HG03378 (cell line): Measurements from ENCODE around the gene AGAP3.

Source experiments
- ATAC-seq: cut with Tn5 transposase; IDR thresholded peaks from one replicate; pipeline ENCODE4 v1.9.1; 2021; ENCODE audit warnings: mild to moderate bottlenecking, moderate library complexity; ENCODE audit not compliant: unreplicated experiment

AGAP3 gene

DNA sequence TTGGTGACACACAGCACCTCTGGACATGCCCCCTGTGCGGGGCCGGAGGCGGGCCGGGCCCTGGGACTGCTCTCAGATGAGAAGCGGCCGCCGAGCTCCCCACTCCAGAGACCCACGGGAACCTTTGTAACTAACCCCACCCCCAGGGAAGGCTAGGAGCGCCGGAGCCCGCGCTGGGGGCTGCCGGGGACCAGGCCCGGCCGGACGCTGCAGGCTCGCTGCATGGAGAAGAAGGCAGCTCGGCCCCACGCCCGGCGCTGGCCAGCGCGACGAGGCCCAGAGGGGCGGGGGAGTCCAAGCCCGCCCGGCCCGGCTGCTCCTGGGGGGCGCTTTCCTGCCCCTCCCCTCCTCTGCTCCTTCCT lies 36.5 kb downstream of the AGAP3 start:
- no peak for ATAC-seq

DNA sequence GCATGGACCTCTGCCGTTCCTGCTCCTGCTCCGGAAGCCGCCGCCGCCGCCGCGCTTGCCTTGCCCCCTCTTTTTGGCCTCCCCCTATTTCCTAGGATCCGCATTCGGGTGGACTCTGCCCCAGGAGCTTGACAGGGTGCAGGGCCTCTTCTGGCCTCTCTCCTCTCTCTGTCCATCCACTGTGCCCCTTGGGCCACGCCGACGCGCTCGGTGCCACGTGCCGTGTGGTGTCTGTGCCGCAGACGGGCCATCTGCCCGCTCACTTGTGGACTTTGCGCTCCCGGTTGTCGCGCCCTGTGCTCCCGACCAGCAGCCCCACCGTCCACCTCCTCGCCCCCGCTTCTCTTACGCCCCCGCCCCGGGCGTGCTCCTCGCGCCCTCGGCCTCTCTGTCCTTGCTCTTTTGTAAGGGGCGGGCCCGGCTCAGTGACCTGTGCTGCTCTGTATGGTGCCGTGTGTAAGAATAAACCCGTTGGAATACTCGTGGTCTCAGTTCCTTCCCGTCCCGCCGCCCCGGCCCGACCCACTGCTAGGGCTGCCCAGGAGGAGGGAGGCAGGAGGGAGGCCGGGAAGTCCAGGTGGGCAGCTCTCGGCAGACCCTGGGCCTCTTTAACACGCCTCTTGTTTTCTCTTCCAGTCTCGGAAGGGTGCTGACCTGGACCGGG lies 37.0 kb downstream of the AGAP3 start:
- no peak for ATAC-seq

- peak; percentile 67 for ATAC-seq
Measured at GRCh38 chr7:151123822-151124464, 37.7 kb downstream of the AGAP3 start.

GRCh38 chr7:151124481-151124880 lies 38.2 kb downstream of the AGAP3 start:
- no peak for ATAC-seq

- no peak for ATAC-seq
Measured at GRCh38 chr7:151124899-151125399, 38.7 kb downstream of the AGAP3 start.

DNA sequence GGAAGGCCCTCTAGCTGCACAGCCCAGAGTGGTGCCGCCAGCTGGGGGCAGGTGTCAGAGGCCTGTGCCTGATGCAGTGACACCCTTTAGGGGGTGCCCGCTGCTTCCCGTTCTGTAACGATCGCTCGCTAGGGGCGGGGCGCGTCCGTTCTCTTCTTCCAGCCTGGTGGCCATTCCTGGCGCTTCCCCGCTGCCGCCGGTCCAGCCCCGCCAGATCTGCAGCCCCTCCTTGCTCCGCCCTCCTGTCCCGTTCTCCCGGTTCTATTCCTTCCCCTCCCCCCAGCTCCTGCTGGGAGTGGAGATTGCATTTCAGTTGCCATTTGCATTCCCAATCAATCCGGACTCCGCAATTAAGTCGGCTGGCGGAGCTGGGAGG lies 39.2 kb downstream of the AGAP3 start:
- no peak for ATAC-seq

DNA sequence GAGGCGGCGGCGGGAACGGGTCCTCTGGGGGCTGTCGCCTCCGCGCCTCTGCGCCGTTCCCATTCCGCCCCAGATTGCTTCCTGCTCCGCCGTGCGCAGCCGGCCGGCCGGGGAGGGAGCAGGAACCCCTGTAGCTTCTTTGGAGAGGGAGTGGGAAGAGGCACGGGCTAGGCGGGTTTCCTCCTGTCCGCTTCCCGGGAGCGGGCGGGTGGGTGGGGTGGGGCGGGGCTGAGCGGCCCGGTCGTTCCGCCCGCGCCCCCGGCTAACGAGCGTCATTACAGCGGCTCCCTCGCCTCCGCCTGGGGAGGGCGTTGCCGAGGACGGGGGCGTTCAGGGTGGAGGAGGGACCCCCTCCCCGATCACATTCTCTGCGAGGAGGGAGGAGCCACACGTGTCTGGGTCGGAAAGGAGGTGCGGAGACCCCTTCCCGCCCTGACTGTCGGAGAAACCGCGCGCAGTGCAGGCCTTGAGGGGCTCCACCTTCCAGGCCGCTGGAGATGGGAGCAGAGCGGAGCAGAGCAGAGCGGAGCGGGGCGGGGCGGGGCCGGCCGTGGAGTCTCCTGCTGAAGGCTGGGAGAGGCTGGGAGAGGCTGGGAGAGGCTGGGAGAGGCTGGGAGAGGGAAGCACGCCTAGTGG lies 39.7 kb downstream of the AGAP3 start:
- no peak for ATAC-seq

GRCh38 chr7:151126491-151127137 lies 40.3 kb downstream of the AGAP3 start:
- no peak for ATAC-seq

- no peak for ATAC-seq
Measured at GRCh38 chr7:151128144-151128543, 41.9 kb downstream of the AGAP3 start.

GRCh38 chr7:151128716-151129115 lies 42.4 kb downstream of the AGAP3 start:
- no peak for ATAC-seq

DNA sequence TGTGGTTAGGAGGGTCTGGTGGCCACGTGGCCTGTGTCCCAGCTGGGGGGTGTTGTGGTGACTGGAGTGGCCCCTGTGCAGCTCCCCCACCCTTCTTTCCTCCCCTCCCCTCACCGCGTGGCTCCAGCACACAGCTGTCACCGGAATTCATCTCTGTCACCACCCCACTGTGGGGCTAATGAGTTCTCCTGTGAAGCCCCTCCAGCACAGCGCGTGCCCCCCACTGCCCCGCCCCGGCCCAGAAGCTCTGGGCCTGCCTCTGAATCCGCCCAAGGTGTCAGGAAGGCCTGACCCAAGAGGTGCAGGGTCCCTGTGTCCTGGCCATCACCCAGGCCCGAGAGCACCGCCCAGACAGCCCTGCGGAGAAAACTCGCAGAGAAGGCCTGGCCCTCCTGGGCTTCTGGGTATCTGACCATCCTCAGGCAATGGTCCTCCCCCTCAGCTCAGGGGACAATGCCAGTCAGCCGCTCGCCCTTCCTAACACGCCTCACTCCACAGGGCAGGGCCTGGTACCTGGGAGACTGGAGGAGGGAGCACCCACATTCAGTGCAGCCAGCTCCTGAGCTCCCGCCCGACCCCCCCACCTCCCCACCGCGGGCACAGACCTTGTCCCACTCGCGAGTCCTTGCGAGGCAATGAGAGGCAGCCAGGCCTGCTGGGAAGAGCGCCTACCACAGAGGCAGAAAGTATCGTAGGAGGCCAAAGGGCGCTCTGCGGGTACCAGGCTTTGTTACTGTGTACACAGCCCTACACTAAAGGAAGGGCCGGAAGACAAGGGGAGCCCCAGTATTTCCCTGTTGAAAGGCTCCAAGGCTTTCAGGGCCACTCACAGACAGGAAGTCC lies 43.1 kb downstream of the AGAP3 start:
- ATAC-seq: no peak

DNA sequence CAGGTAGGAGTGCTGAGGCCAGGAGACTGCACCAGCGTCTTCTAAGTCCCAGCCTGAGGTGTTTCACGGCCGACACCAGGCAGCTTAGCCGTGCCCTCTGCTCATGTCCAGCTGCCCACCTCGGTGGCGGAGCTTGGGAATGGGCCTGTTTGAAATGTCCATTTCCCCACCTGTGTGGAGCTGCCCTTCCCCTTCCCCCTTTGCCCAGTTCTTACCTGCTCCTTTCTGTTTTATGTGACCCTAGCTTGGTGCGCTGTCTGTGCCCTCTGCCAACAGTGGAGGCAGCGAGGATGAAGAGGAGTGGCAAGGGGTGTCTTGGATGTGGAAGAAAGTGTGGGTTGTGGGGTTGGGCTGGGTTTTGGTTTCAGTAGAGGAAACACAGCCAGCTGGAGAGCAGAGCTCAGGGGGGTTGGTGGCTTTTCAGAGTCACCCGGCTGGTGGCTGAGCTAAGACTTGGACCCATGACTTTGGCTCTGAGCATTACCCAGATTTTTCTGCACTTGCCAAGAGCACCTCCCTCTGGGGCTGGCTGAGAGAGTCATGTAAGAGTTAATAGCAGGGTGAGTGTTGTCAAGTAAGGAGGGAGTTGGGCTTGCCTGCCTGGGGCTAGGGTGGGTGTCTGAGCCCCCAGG lies 43.8 kb downstream of the AGAP3 start:
- ATAC-seq: no peak

- no peak for ATAC-seq
Measured at GRCh38 chr7:151130741-151131157, 44.5 kb downstream of the AGAP3 start.

GRCh38 chr7:151131224-151131591 lies 44.9 kb downstream of the AGAP3 start:
- ATAC-seq: no peak

GRCh38 chr7:151131592-151132293 lies 45.5 kb downstream of the AGAP3 start:
- no peak for ATAC-seq

GRCh38 chr7:151132461-151133205 lies 46.4 kb downstream of the AGAP3 start:
- no peak for ATAC-seq

GRCh38 chr7:151133266-151133985 lies 47.2 kb downstream of the AGAP3 start:
- ATAC-seq: no peak

GRCh38 chr7:151133986-151134742 lies 47.9 kb downstream of the AGAP3 start:
- ATAC-seq: no peak
